ENCODE measurements around the gene FAM78B.

Gene FAM78B

GRCh38 chr1:166166329-166166697 lies 488 bp downstream of the FAM78B start:
- Histone ChIP-seq H2AFZ (ENCODE audit: low read depth, low read length) (no peak overlapping the region), H3K4me1 (ENCODE audit: insufficient read depth, low read length) (no peaks in the 10 kb centered on the region), H3K4me2 (ENCODE audit: insufficient read depth, low read length) (no peak overlapping the region), H3K36me3 (ENCODE audit: insufficient read depth, low read length) (no peaks in the 10 kb centered on the region), H3K4me3 (ENCODE audit: low read depth in 1 of 2, low read length in 2 of 2) (no peak overlapping the region), H3K27ac (ENCODE audit: low read length) (no peak overlapping the region), H4K20me1 (ENCODE audit: insufficient read depth, low read length) (no peaks in the 10 kb centered on the region), H3K9ac (ENCODE audit: low read depth, low read length) (no peak overlapping the region), H3K79me2 (ENCODE audit: insufficient read depth, low read length) (no peaks in the 10 kb centered on the region), H3K9me3 (ENCODE audit: insufficient read depth, low read length, severe bottlenecking) (no peaks in the 10 kb centered on the region), H3K27me3 (ENCODE audit: insufficient read depth, low read length, poor library complexity) (peaks cover 11% of the 10 kb centered on the region)
- ATAC-seq (ENCODE audit: insufficient read depth, low read depth) (no peak), DNase-seq (no peak)
- no peak for TF ChIP-seq CTCF (IDR thresholded peaks at IDR 0.05; ENCODE audit: borderline replicate concordance, extremely low read depth, low read length, poor library complexity, severe bottlenecking)
- no peak for TF ChIP-seq EZH2 (IDR thresholded peaks at IDR 0.05; ENCODE audit: borderline replicate concordance, low read depth, low read length, severe bottlenecking)

- no peak overlapping the region for H3K4me2 ChIP-seq (ENCODE audit: insufficient read depth, low read length)
- DNase-seq = no peak
- no peaks in the 10 kb centered on the region for H3K79me2 ChIP-seq (ENCODE audit: insufficient read depth, low read length)
- TF ChIP-seq CTCF (IDR thresholded peaks at IDR 0.05; ENCODE audit: borderline replicate concordance, extremely low read depth, low read length, poor library complexity, severe bottlenecking) = no peak
- TF ChIP-seq EZH2 (IDR thresholded peaks at IDR 0.05; ENCODE audit: borderline replicate concordance, low read depth, low read length, severe bottlenecking) = no peak
- H4K20me1 ChIP-seq (ENCODE audit: insufficient read depth, low read length) = no peaks in the 10 kb centered on the region
- no peaks in the 10 kb centered on the region for H3K9me3 ChIP-seq (ENCODE audit: insufficient read depth, low read length, severe bottlenecking)
- no peak overlapping the region for H3K4me3 ChIP-seq (ENCODE audit: low read depth in 1 of 2, low read length in 2 of 2)
- ATAC-seq (ENCODE audit: insufficient read depth, low read depth) = no peak
- peaks cover 6% of the 10 kb centered on the region for H3K27me3 ChIP-seq (ENCODE audit: insufficient read depth, low read length, poor library complexity)
- H3K9ac ChIP-seq (ENCODE audit: low read depth, low read length) = no peak overlapping the region
- H3K27ac ChIP-seq (ENCODE audit: low read length) = no peak overlapping the region
- no peaks in the 10 kb centered on the region for H3K4me1 ChIP-seq (ENCODE audit: insufficient read depth, low read length)
- H2AFZ ChIP-seq (ENCODE audit: low read depth, low read length) = no peak overlapping the region
- H3K36me3 ChIP-seq (ENCODE audit: insufficient read depth, low read length) = no peaks in the 10 kb centered on the region
These were observed 1.0 kb downstream of the FAM78B start for GRCh38 chr1:166165661-166166328.

- no peaks in the 10 kb centered on the region for H4K20me1 ChIP-seq (ENCODE audit: insufficient read depth, low read length)
- peaks cover 4% of the 10 kb centered on the region for H3K27me3 ChIP-seq (ENCODE audit: insufficient read depth, low read length, poor library complexity)
- TF ChIP-seq EZH2 (IDR thresholded peaks at IDR 0.05; ENCODE audit: borderline replicate concordance, low read depth, low read length, severe bottlenecking) (no peak), CTCF (IDR thresholded peaks at IDR 0.05; ENCODE audit: borderline replicate concordance, extremely low read depth, low read length, poor library complexity, severe bottlenecking) (no peak)
- no peaks in the 10 kb centered on the region for H3K79me2 ChIP-seq (ENCODE audit: insufficient read depth, low read length)
- H3K4me1 ChIP-seq (ENCODE audit: insufficient read depth, low read length) = no peaks in the 10 kb centered on the region
- no peak overlapping the region for H2AFZ ChIP-seq (ENCODE audit: low read depth, low read length)
- H3K27ac ChIP-seq (ENCODE audit: low read length) = no peak overlapping the region
- H3K9ac ChIP-seq (ENCODE audit: low read depth, low read length) = no peak overlapping the region
- no peak for DNase-seq
- H3K9me3 ChIP-seq (ENCODE audit: insufficient read depth, low read length, severe bottlenecking) = no peaks in the 10 kb centered on the region
- no peak for ATAC-seq (ENCODE audit: insufficient read depth, low read depth)
- no peak overlapping the region for H3K4me2 ChIP-seq (ENCODE audit: insufficient read depth, low read length)
- H3K36me3 ChIP-seq (ENCODE audit: insufficient read depth, low read length) = no peaks in the 10 kb centered on the region
- H3K4me3 ChIP-seq (ENCODE audit: low read depth in 1 of 2, low read length in 2 of 2) = no peak overlapping the region
These were observed 1.7 kb downstream of the FAM78B start for GRCh38 chr1:166164995-166165660.

All from DND-41 (cell line).